ENCODE results near the gene MTFR2.

The MTFR2 gene

DNA sequence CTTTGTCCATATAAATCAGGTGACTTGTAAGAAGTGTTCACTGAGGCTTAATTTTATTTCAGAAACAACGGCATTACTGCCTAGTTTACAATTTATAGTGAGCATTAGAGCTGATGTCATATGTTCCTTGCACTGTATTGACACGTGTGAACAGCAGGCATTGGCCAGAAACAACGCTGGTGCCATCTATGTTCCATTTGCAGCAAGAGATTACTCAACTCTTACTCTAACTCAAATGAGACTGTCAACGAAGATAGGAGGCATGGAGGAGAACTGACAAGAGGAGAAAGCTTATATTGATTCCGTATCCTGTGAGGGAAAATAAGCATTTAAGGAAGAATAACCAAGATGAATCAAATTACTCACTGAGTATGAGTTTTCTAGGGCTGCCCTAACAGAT is 48.4 kb downstream of the MTFR2 start:
- no peaks in the 10 kb centered on the region for H3K27me3 ChIP-seq (ENCODE audit: control insufficient read depth in 1 of 2, insufficient read depth in 1 of 2, low read length in 2 of 2)
- H3K27ac ChIP-seq (ENCODE audit: low read length, poor library complexity, severe bottlenecking), result no peak overlapping the region
- no peaks in the 10 kb centered on the region for H3K4me1 ChIP-seq (ENCODE audit: control insufficient read depth, insufficient read depth, low read depth, low read length)
- no peak overlapping the region for H3K23ac ChIP-seq (ENCODE audit: low read length in 2 of 2)
- H3K18ac ChIP-seq (ENCODE audit: low read depth in 1 of 2, low read length in 2 of 2), result no peak overlapping the region
- no peak overlapping the region for H2BK5ac ChIP-seq (ENCODE audit: low read depth, low read length, poor library complexity, severe bottlenecking)
- H3K79me1 ChIP-seq (replicated peaks; ENCODE audit: low read length, poor library complexity, severe bottlenecking), result no peaks in the 10 kb centered on the region
- no peak overlapping the region for H3K4me2 ChIP-seq (ENCODE audit: low read length, poor library complexity, severe bottlenecking)
- no peak overlapping the region for H3K14ac ChIP-seq (ENCODE audit: low read length in 2 of 2)
- no peak overlapping the region for H2BK15ac ChIP-seq (ENCODE audit: low read depth, poor library complexity, severe bottlenecking)
- WGBS, result 85% methylated on average over 2 of the region's 5 CpGs
- no peak overlapping the region for H2AK5ac ChIP-seq (ENCODE audit: low read length, severe bottlenecking)
- H2AFZ ChIP-seq (ENCODE audit: low read depth, low read length), result no peak overlapping the region
- H3K9me3 ChIP-seq (ENCODE audit: control insufficient read depth, low read length), result no peaks in the 10 kb centered on the region
- H2BK120ac ChIP-seq (ENCODE audit: low read depth, low read length), result no peak overlapping the region
- DNase-seq, result no peak
- H3K4me3 ChIP-seq (ENCODE audit: insufficient read depth in 1 of 2, low read depth in 1 of 2, low read length in 2 of 2), result no peak overlapping the region
- H2BK12ac ChIP-seq (ENCODE audit: low read length in 2 of 2), result no peak overlapping the region
- no peak overlapping the region for H3K9ac ChIP-seq (ENCODE audit: low read length)
- H4K91ac ChIP-seq (ENCODE audit: low read length), result no peak overlapping the region
- H4K8ac ChIP-seq (ENCODE audit: low read length), result no peak overlapping the region
- H3K36me3 ChIP-seq (ENCODE audit: control insufficient read depth in 1 of 2, insufficient read depth in 2 of 2, low read depth in 1 of 2, low read length in 2 of 2), result no peaks in the 10 kb centered on the region
- no peak overlapping the region for H3K4ac ChIP-seq (ENCODE audit: low read depth in 1 of 2, low read length in 2 of 2)

DNA sequence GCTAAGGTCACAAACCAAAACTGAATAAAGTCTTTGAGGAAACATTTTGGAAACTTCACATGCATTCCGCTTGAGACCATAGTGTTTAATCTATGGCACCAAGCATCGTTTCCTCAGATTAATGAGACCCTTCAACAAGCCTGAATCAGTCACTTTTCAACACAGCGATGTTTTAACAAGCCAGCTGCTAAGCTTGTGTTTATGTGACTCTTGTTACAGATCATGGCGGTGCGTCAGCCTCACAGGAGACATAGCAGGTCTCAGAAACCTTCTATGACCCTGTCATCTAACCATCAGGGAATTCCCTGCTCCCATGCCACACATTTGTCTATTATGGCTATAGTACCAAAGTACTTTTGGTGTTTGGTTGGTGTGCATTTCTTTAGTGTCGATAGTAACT is 57.2 kb downstream of the MTFR2 start:
- no peaks in the 10 kb centered on the region for H3K79me1 ChIP-seq (replicated peaks; ENCODE audit: low read length, poor library complexity, severe bottlenecking)
- no peak overlapping the region for H3K4me3 ChIP-seq (ENCODE audit: insufficient read depth in 1 of 2, low read depth in 1 of 2, low read length in 2 of 2)
- no peaks in the 10 kb centered on the region for H3K27me3 ChIP-seq (ENCODE audit: control insufficient read depth in 1 of 2, insufficient read depth in 1 of 2, low read length in 2 of 2)
- H4K8ac ChIP-seq (ENCODE audit: low read length), result no peak overlapping the region
- H3K4me2 ChIP-seq (ENCODE audit: low read length, poor library complexity, severe bottlenecking), result no peak overlapping the region
- H3K9me3 ChIP-seq (ENCODE audit: control insufficient read depth, low read length), result no peaks in the 10 kb centered on the region
- H3K14ac ChIP-seq (ENCODE audit: low read length in 2 of 2), result no peak overlapping the region
- H2AK5ac ChIP-seq (ENCODE audit: low read length, severe bottlenecking), result no peak overlapping the region
- H2BK15ac ChIP-seq (ENCODE audit: low read depth, poor library complexity, severe bottlenecking), result no peak overlapping the region
- no peak overlapping the region for H2BK5ac ChIP-seq (ENCODE audit: low read depth, low read length, poor library complexity, severe bottlenecking)
- H3K9ac ChIP-seq (ENCODE audit: low read length), result no peak overlapping the region
- H2BK120ac ChIP-seq (ENCODE audit: low read depth, low read length), result no peak overlapping the region
- H2BK12ac ChIP-seq (ENCODE audit: low read length in 2 of 2), result no peak overlapping the region
- no peak overlapping the region for H3K18ac ChIP-seq (ENCODE audit: low read depth in 1 of 2, low read length in 2 of 2)
- no peak overlapping the region for H3K4ac ChIP-seq (ENCODE audit: low read depth in 1 of 2, low read length in 2 of 2)
- peak; percentile 46 for DNase-seq
- H3K27ac ChIP-seq (ENCODE audit: low read length, poor library complexity, severe bottlenecking), result no peak overlapping the region
- WGBS, result 64% methylated on average over 4 of the region's 6 CpGs
- H3K23ac ChIP-seq (ENCODE audit: low read length in 2 of 2), result no peak overlapping the region
- no peaks in the 10 kb centered on the region for H3K4me1 ChIP-seq (ENCODE audit: control insufficient read depth, insufficient read depth, low read depth, low read length)
- H2AFZ ChIP-seq (ENCODE audit: low read depth, low read length), result no peak overlapping the region
- H3K36me3 ChIP-seq (ENCODE audit: control insufficient read depth in 1 of 2, insufficient read depth in 2 of 2, low read depth in 1 of 2, low read length in 2 of 2), result peaks cover 7 to 76% of the 10 kb centered on the region in 2 experiments
- no peak overlapping the region for H4K91ac ChIP-seq (ENCODE audit: low read length)

DNA sequence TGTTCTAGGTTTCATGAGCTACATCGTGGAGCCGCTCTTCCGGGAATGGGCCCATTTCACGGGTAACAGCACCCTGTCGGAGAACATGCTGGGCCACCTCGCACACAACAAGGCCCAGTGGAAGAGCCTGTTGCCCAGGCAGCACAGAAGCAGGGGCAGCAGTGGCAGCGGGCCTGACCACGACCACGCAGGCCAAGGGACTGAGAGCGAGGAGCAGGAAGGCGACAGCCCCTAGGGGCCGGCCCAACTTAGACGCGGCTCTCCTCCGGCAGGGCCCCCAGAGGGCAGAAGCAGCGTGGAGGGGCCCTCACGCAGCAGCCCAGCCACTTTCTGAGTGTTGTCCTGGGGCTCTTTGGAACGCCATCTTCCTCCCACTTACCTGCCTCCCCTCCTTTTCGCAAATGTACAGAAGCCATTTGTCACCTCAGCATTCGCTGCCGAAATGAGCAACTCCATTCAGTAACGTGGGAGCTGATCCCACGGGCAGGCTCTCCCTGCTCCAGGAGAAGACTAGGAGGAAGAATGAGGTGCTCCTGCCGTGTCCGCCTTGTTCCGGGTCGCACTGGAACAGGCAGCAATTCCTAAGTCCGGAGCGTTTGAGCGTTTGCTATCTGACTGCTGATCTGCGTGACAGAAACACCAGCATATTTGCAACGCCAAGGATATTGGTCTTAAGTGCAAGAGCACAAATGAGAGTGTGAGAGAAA is 58.4 kb downstream of the MTFR2 start:
- H3K4me2 ChIP-seq (ENCODE audit: low read length, poor library complexity, severe bottlenecking), result no peak overlapping the region
- H2BK15ac ChIP-seq (ENCODE audit: low read depth, poor library complexity, severe bottlenecking), result no peak overlapping the region
- H3K36me3 ChIP-seq (ENCODE audit: control insufficient read depth in 1 of 2, insufficient read depth in 2 of 2, low read depth in 1 of 2, low read length in 2 of 2), result peaks cover 7 to 88% of the 10 kb centered on the region in 2 experiments
- H3K9me3 ChIP-seq (ENCODE audit: control insufficient read depth, low read length), result no peaks in the 10 kb centered on the region
- no peaks in the 10 kb centered on the region for H3K79me1 ChIP-seq (replicated peaks; ENCODE audit: low read length, poor library complexity, severe bottlenecking)
- no peak overlapping the region for H3K4me3 ChIP-seq (ENCODE audit: insufficient read depth in 1 of 2, low read depth in 1 of 2, low read length in 2 of 2)
- H3K9ac ChIP-seq (ENCODE audit: low read length), result no peak overlapping the region
- no peak overlapping the region for H2BK5ac ChIP-seq (ENCODE audit: low read depth, low read length, poor library complexity, severe bottlenecking)
- no peak overlapping the region for H3K18ac ChIP-seq (ENCODE audit: low read depth in 1 of 2, low read length in 2 of 2)
- H3K27me3 ChIP-seq (ENCODE audit: control insufficient read depth in 1 of 2, insufficient read depth in 1 of 2, low read length in 2 of 2), result no peaks in the 10 kb centered on the region
- no peak overlapping the region for H2AFZ ChIP-seq (ENCODE audit: low read depth, low read length)
- H3K4me1 ChIP-seq (ENCODE audit: control insufficient read depth, insufficient read depth, low read depth, low read length), result no peaks in the 10 kb centered on the region
- H4K91ac ChIP-seq (ENCODE audit: low read length), result no peak overlapping the region
- H3K23ac ChIP-seq (ENCODE audit: low read length in 2 of 2), result no peak overlapping the region
- H4K8ac ChIP-seq (ENCODE audit: low read length), result peak overlapping the region; percentile 40
- no peak overlapping the region for H2BK120ac ChIP-seq (ENCODE audit: low read depth, low read length)
- H3K4ac ChIP-seq (ENCODE audit: low read depth in 1 of 2, low read length in 2 of 2), result no peak overlapping the region
- no peak overlapping the region for H2AK5ac ChIP-seq (ENCODE audit: low read length, severe bottlenecking)
- 95% methylated on average over 31 of the region's 32 CpGs for WGBS
- DNase-seq, result no peak
- no peak overlapping the region for H2BK12ac ChIP-seq (ENCODE audit: low read length in 2 of 2)
- no peak overlapping the region for H3K27ac ChIP-seq (ENCODE audit: low read length, poor library complexity, severe bottlenecking)
- no peak overlapping the region for H3K14ac ChIP-seq (ENCODE audit: low read length in 2 of 2)

DNA sequence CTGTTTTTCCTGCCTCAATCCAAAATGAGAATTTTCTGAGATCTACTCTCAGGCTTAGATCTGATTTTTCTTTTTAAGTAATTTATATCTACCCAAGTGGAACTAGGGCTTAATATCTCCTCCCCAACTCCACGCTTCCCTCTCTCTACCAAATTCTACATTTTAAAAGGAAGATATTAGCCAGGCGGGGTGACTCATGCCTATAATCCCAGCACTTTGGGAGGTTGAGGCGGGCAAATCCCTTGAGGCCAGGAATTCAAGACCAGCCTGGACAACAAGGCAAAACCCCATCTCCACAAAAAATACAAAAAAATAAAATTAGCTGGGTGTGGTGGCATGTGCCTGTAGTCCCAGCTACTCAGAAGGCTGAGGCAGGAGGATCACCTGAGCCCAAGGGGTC is 61.0 kb downstream of the MTFR2 start:
- peaks cover 7 to 98% of the 10 kb centered on the region in 2 experiments for H3K36me3 ChIP-seq (ENCODE audit: control insufficient read depth in 1 of 2, insufficient read depth in 2 of 2, low read depth in 1 of 2, low read length in 2 of 2)
- H3K23ac ChIP-seq (ENCODE audit: low read length in 2 of 2), result no peak overlapping the region
- no peak overlapping the region for H3K9ac ChIP-seq (ENCODE audit: low read length)
- no peaks in the 10 kb centered on the region for H3K4me1 ChIP-seq (ENCODE audit: control insufficient read depth, insufficient read depth, low read depth, low read length)
- no peaks in the 10 kb centered on the region for H3K79me1 ChIP-seq (replicated peaks; ENCODE audit: low read length, poor library complexity, severe bottlenecking)
- no peaks in the 10 kb centered on the region for H3K27me3 ChIP-seq (ENCODE audit: control insufficient read depth in 1 of 2, insufficient read depth in 1 of 2, low read length in 2 of 2)
- no peak overlapping the region for H2BK12ac ChIP-seq (ENCODE audit: low read length in 2 of 2)
- no peak overlapping the region for H3K4me3 ChIP-seq (ENCODE audit: insufficient read depth in 1 of 2, low read depth in 1 of 2, low read length in 2 of 2)
- H3K4me2 ChIP-seq (ENCODE audit: low read length, poor library complexity, severe bottlenecking), result no peak overlapping the region
- H3K27ac ChIP-seq (ENCODE audit: low read length, poor library complexity, severe bottlenecking), result no peak overlapping the region
- no peak for DNase-seq
- H4K91ac ChIP-seq (ENCODE audit: low read length), result no peak overlapping the region
- H2AFZ ChIP-seq (ENCODE audit: low read depth, low read length), result no peak overlapping the region
- no peak overlapping the region for H2BK5ac ChIP-seq (ENCODE audit: low read depth, low read length, poor library complexity, severe bottlenecking)
- H3K9me3 ChIP-seq (ENCODE audit: control insufficient read depth, low read length), result no peaks in the 10 kb centered on the region
- no peak overlapping the region for H4K8ac ChIP-seq (ENCODE audit: low read length)
- H2BK120ac ChIP-seq (ENCODE audit: low read depth, low read length), result no peak overlapping the region
- no peak overlapping the region for H3K14ac ChIP-seq (ENCODE audit: low read length in 2 of 2)
- H3K18ac ChIP-seq (ENCODE audit: low read depth in 1 of 2, low read length in 2 of 2), result no peak overlapping the region
- 89% methylated on average over 2 of the region's 3 CpGs for WGBS
- no peak overlapping the region for H2AK5ac ChIP-seq (ENCODE audit: low read length, severe bottlenecking)
- H2BK15ac ChIP-seq (ENCODE audit: low read depth, poor library complexity, severe bottlenecking), result no peak overlapping the region
- H3K4ac ChIP-seq (ENCODE audit: low read depth in 1 of 2, low read length in 2 of 2), result no peak overlapping the region

Measured in mesenchymal stem cell (in vitro differentiated cells and primary cell).